B cell (primary cell): Measurements from ENCODE around the gene IGSF9B.

Experiments
- EZH2 ChIP-seq: IDR thresholded peaks from 2 replicates; pipeline ENCODE4 v1.6.1; 2012; ENCODE audit warnings: borderline replicate concordance, low read depth, mild to moderate bottlenecking, moderate library complexity, low read length; ENCODE audit not compliant: insufficient read depth, poor library complexity, severe bottlenecking
- TF ChIP-seq, protein P1 (sequence below): fragments of 200-600 bp; IDR thresholded peaks from one replicate; pipeline ENCODE4 v1.8.0; 2022; ENCODE audit warnings: antibody characterized with exemption, mild to moderate bottlenecking

DNA sequence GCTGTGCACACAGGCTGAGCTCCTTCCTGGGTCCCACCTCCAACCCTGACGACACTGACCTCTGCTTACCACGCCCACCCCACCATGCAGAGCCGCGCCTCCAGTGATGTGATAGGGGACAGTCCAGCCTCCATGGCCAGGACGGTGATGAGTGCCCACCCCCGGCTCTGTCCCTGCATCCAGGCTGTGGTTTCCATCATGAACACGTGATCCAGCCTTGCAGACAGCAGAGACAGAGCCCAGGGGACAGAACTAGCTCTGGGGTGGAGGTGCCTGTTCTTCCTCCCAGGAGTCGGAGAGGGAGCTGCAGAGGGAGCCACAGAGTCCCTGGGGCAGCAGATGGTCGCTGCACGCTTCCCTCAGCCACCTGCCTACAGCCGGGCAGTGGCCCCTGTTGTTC lies 42.6 kb upstream of the IGSF9B start:
- TF ChIP-seq, protein P1, sequence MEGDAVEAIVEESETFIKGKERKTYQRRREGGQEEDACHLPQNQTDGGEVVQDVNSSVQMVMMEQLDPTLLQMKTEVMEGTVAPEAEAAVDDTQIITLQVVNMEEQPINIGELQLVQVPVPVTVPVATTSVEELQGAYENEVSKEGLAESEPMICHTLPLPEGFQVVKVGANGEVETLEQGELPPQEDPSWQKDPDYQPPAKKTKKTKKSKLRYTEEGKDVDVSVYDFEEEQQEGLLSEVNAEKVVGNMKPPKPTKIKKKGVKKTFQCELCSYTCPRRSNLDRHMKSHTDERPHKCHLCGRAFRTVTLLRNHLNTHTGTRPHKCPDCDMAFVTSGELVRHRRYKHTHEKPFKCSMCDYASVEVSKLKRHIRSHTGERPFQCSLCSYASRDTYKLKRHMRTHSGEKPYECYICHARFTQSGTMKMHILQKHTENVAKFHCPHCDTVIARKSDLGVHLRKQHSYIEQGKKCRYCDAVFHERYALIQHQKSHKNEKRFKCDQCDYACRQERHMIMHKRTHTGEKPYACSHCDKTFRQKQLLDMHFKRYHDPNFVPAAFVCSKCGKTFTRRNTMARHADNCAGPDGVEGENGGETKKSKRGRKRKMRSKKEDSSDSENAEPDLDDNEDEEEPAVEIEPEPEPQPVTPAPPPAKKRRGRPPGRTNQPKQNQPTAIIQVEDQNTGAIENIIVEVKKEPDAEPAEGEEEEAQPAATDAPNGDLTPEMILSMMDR: no peak
- no peak for TF ChIP-seq EZH2
